Effector CD8-positive, alpha-beta T cell (primary cell): ENCODE results near the gene SCCPDH.
"Not testable (repeated sequence)": the region's sequence is repeated elsewhere in the genome, so short reads cannot be mapped to it uniquely, and the experiment has no call there.

ENCODE experiments used
- DNase-seq: peaks from one replicate; lab custom pipeline; 2025; lab: John Stamatoyannopoulos, UW

SCCPDH gene

DNA sequence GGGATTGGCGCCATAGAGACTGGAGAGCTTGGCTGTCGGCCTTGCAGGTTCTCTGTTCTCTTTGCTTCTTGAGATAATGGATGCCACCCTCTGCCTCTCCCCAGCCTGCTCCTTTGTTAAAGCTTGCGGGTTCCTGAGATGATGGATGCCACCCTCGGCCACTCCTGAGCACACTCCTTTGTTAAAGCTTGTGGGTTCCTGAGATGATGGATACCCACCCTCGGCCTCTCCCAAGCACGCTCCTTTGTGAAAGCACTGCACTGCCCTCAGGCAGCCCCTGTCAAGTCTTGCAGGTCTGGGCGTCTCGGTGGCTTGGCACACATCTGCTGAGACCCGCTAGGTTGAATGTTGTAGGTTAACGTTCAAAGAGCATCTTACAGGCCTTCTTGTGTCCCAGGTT, 76.5 kb downstream of the SCCPDH start:
- DNase-seq = no peak

- no peak for DNase-seq
Measured at GRCh38 chr1:246801241-246802020, 77.2 kb downstream of the SCCPDH start.

DNA sequence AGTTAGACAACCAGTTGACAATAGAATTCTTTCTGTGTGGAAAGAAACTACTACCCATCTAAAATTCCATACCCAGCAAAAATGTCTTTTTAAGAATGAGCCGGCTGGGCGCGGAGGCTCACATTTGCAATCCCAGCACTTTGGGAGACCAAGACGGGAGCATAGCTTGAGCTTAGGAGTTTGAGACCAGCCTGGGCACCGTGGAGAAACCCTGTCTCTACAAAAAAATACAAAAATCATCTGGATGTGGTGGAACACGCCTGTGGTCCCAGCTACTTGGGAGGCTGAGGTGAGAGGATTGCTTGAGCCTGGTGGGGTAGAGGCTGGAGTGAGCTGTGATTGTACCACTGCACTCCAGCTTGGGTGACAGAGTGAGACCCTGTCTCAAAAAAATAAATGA, 79.2 kb downstream of the SCCPDH start:
- DNase-seq = no peak

DNA sequence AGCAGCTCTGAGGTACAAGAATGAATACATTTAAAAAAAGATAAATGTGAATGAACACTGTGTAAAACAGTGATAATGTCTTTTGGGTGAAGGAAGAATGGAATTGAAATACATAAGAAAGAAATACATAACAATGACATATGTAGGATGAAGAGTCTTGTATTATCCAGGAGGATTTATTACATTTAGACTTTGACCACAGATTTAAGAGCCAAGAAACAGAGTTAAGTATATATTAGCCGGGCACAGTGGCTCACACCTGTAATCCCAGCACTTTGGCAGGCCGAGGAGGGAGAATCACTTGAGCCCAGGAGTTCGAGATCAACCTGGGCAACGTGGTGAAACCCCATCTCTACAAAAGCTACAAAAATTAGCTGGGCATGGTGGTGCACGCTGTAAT, 79.7 kb downstream of the SCCPDH start:
- no peak for DNase-seq

GRCh38 chr1:246805135-246805716, 81.0 kb downstream of the SCCPDH start:
- no peak for DNase-seq

GRCh38 chr1:246809473-246809872, 85.3 kb downstream of the SCCPDH start:
- DNase-seq = no peak

- DNase-seq = no peak
Measured at GRCh38 chr1:246811985-246812384, 87.8 kb downstream of the SCCPDH start.

DNA sequence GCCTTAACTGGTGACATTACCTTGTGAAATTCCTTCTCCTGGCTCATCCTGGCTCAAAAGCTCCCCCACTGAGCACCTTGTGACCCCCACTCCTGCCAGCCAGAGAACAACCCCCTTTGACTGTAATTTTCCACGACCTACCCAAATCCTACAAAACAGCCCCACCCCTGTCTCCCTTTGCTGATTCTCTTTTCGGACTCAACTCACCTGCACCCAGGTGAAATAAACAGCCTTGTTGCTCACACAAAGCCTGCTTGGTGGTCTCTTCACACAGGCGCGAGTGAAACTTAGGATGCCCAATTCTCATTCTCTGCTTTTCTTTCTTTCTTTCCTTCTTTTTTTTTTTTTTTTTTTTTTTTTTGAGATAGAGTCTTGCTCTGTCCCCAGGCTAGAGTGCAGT, 89.1 kb downstream of the SCCPDH start:
- not testable (repeated sequence) for DNase-seq

DNA sequence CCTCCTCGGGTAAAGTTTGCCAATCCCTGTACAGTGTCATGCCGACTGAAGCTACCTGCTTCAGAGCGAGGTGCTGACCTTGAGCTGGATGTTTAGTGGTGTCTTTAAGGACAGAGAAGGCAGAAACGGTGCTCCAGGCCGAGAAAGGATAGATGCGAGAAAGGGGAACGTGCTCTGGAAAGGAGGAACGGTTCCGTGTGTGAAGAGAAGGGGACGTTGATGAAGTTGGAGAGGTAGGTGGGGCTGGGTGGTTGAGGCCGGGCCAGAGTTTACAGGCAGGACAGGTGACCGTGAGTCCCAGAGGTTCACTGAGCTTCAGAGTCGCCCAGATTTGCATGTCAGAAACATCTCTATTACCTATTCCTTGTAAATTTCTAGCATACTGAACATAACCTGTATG, 90.7 kb downstream of the SCCPDH start:
- no peak for DNase-seq

DNA sequence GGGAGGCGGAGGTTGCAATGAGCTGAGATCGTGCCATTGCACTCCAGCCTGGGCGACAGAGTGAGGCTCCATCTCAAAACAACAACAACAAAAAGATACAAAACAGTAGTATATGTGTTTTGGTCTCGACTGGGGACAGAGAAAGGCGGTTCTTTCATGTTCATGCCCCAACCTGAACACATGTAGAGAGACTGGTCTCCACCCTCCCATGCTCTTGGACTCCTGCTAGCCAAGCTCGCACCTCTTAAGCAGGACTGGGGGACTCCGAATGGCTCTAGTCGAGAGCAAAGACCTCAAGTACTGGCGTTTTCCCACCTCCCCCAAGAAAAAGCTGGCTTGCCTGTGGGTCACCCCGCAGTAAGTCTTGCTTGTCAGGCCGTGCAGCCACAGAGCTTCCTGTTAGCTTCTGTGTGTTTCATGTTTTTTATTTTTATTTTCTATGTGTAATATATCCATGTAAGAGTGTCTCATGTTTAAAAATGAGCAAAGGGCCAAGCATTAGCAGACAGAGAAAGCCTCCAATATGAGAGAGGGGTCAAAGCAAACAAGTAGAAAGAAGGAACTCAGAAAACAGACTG, 91.6 kb downstream of the SCCPDH start:
- DNase-seq = no peak
